SK-N-SH treated with all-trans-retinoic acid at 6 μM for 48 hours (cell line): Measurements from ENCODE around the gene MTHFD2L.

Experiments used
- ARNTL ChIP-seq: fragments of 450-650 bp; formaldehyde crosslinking; IDR thresholded peaks from 2 replicates; pipeline ENCODE4 v1.5.0; 2020; ENCODE audit warnings: low read depth, mild to moderate bottlenecking, moderate library complexity, borderline replicate concordance
- BACH2 ChIP-seq: fragments of 250-450 bp; sonication (Bioruptor Pico); IDR thresholded peaks from 2 replicates; pipeline ENCODE4 v1.9.0; 2021; ENCODE audit warnings: mild to moderate bottlenecking, borderline replicate concordance
- CSDC2 ChIP-seq: fragments of 250-450 bp; sonication (Bioruptor Pico); IDR thresholded peaks from 2 replicates; pipeline ENCODE4 v1.5.0; 2020; ENCODE audit warnings: mild to moderate bottlenecking, moderate library complexity
- TOX ChIP-seq: fragments of 250-450 bp; sonication (Bioruptor Pico); IDR thresholded peaks from 2 replicates; pipeline ENCODE4 v1.8.0; 2021; ENCODE audit warnings: mild to moderate bottlenecking, moderate library complexity, borderline replicate concordance
- ZC3H10 ChIP-seq: fragments of 250-450 bp; sonication (Bioruptor Pico); IDR thresholded peaks from 2 replicates; pipeline ENCODE4 v1.5.1; 2021; ENCODE audit warnings: mild to moderate bottlenecking, moderate library complexity
- ZFP3 ChIP-seq: fragments of 250-450 bp; sonication (Bioruptor Pico); IDR thresholded peaks from 2 replicates; pipeline ENCODE4 v1.5.0; 2020; ENCODE audit warnings: mild to moderate bottlenecking, moderate library complexity
- ZFP30 ChIP-seq: fragments of 450-650 bp; formaldehyde crosslinking; IDR thresholded peaks from 2 replicates; pipeline ENCODE4 v1.5.0; 2022; ENCODE audit warnings: mild to moderate bottlenecking, moderate library complexity
- ZNF565 ChIP-seq: fragments of 450-650 bp; formaldehyde crosslinking; conservative IDR thresholded peaks from 2 replicates; pipeline ENCODE4 v1.5.0; 2020; ENCODE audit warnings: low read depth, mild to moderate bottlenecking, moderate library complexity
- ZNF70 ChIP-seq: fragments of 450-650 bp; formaldehyde crosslinking; IDR thresholded peaks from 2 replicates; pipeline ENCODE4 v1.5.0; 2020; ENCODE audit warnings: mild to moderate bottlenecking, moderate library complexity
- ZNF8 ChIP-seq: fragments of 450-650 bp; formaldehyde crosslinking; IDR thresholded peaks from 2 replicates; pipeline ENCODE4 v1.5.0; 2020; ENCODE audit warnings: mild to moderate bottlenecking, moderate library complexity
- TF ChIP-seq, protein P1 (sequence below): fragments of 250-450 bp; sonication (Bioruptor Pico); IDR thresholded peaks from 2 replicates; pipeline ENCODE4 v1.8.0; 2020; ENCODE audit warnings: mild to moderate bottlenecking, moderate library complexity, borderline replicate concordance
- TF ChIP-seq, protein P2 (sequence below): fragments of 250-450 bp; sonication (Bioruptor Pico); IDR thresholded peaks from 2 replicates; pipeline ENCODE4 v1.5.1; 2020; ENCODE audit warnings: low read depth, mild to moderate bottlenecking, moderate library complexity
- TF ChIP-seq, protein P3 (sequence below): fragments of 250-450 bp; sonication (Bioruptor Pico); IDR thresholded peaks from 2 replicates; pipeline ENCODE4 v1.5.0; 2020; ENCODE audit warnings: mild to moderate bottlenecking, moderate library complexity
- TF ChIP-seq, protein P4 (sequence below): fragments of 250-450 bp; sonication (Bioruptor Pico); IDR thresholded peaks from 2 replicates; pipeline ENCODE4 v1.8.0; 2021; ENCODE audit warnings: low read depth, mild to moderate bottlenecking, moderate library complexity, borderline replicate concordance

DNA sequence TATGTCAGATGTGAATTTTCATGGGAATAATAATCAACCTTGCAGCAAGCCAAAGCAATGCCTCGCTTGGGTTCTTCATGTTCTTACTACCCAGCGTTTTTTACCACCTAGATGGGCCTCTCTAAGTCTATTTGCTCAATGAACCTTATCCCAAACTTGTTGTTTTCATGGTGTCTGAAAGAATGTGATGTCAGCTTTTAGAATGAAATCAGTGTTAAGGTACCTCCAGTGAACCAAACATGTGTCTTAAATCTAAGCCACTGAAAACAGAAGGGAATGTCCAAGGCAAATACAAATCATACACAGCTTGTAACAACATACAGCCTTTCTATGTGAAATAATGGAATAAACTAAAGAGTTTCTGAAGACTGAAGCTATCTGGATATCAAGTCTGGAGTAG lies 157.0 kb downstream of the MTHFD2L start:
- TF ChIP-seq, protein P1, sequence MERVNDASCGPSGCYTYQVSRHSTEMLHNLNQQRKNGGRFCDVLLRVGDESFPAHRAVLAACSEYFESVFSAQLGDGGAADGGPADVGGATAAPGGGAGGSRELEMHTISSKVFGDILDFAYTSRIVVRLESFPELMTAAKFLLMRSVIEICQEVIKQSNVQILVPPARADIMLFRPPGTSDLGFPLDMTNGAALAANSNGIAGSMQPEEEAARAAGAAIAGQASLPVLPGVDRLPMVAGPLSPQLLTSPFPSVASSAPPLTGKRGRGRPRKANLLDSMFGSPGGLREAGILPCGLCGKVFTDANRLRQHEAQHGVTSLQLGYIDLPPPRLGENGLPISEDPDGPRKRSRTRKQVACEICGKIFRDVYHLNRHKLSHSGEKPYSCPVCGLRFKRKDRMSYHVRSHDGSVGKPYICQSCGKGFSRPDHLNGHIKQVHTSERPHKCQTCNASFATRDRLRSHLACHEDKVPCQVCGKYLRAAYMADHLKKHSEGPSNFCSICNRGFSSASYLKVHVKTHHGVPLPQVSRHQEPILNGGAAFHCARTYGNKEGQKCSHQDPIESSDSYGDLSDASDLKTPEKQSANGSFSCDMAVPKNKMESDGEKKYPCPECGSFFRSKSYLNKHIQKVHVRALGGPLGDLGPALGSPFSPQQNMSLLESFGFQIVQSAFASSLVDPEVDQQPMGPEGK (CRISPR knock-in tag) = no peak
- TF ChIP-seq ZNF565 (CRISPR knock-in tag) = no peak
- TF ChIP-seq ZFP3 (CRISPR knock-in tag) = no peak
- TF ChIP-seq ZFP30 (CRISPR knock-in tag) = no peak
- no peak for TF ChIP-seq ZNF8 (CRISPR knock-in tag)
- TF ChIP-seq, protein P2, sequence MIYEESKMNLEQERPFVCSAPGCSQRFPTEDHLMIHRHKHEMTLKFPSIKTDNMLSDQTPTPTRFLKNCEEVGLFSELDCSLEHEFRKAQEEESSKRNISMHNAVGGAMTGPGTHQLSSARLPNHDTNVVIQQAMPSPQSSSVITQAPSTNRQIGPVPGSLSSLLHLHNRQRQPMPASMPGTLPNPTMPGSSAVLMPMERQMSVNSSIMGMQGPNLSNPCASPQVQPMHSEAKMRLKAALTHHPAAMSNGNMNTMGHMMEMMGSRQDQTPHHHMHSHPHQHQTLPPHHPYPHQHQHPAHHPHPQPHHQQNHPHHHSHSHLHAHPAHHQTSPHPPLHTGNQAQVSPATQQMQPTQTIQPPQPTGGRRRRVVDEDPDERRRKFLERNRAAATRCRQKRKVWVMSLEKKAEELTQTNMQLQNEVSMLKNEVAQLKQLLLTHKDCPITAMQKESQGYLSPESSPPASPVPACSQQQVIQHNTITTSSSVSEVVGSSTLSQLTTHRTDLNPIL (CRISPR knock-in tag) = no peak
- TF ChIP-seq, protein P3, sequence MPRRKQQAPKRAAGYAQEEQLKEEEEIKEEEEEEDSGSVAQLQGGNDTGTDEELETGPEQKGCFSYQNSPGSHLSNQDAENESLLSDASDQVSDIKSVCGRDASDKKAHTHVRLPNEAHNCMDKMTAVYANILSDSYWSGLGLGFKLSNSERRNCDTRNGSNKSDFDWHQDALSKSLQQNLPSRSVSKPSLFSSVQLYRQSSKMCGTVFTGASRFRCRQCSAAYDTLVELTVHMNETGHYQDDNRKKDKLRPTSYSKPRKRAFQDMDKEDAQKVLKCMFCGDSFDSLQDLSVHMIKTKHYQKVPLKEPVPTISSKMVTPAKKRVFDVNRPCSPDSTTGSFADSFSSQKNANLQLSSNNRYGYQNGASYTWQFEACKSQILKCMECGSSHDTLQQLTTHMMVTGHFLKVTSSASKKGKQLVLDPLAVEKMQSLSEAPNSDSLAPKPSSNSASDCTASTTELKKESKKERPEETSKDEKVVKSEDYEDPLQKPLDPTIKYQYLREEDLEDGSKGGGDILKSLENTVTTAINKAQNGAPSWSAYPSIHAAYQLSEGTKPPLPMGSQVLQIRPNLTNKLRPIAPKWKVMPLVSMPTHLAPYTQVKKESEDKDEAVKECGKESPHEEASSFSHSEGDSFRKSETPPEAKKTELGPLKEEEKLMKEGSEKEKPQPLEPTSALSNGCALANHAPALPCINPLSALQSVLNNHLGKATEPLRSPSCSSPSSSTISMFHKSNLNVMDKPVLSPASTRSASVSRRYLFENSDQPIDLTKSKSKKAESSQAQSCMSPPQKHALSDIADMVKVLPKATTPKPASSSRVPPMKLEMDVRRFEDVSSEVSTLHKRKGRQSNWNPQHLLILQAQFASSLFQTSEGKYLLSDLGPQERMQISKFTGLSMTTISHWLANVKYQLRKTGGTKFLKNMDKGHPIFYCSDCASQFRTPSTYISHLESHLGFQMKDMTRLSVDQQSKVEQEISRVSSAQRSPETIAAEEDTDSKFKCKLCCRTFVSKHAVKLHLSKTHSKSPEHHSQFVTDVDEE = no peak
- TF ChIP-seq ZC3H10 (CRISPR knock-in tag) = no peak
- TF ChIP-seq BACH2 (CRISPR knock-in tag) = no peak
- TF ChIP-seq ZNF70 (CRISPR knock-in tag) = no peak
- TF ChIP-seq TOX (CRISPR knock-in tag) = no peak
- TF ChIP-seq, protein P4, sequence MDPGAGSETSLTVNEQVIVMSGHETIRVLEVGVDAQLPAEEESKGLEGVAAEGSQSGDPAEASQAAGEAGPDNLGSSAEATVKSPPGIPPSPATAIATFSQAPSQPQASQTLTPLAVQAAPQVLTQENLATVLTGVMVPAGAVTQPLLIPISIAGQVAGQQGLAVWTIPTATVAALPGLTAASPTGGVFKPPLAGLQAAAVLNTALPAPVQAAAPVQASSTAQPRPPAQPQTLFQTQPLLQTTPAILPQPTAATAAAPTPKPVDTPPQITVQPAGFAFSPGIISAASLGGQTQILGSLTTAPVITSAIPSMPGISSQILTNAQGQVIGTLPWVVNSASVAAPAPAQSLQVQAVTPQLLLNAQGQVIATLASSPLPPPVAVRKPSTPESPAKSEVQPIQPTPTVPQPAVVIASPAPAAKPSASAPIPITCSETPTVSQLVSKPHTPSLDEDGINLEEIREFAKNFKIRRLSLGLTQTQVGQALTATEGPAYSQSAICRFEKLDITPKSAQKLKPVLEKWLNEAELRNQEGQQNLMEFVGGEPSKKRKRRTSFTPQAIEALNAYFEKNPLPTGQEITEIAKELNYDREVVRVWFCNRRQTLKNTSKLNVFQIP (CRISPR knock-in tag) = no peak
- no peak for TF ChIP-seq CSDC2 (CRISPR knock-in tag)
- TF ChIP-seq ARNTL (CRISPR knock-in tag) = no peak
